ENCODE results near the gene BICRA.
"Not testable (repeated sequence)": the region's sequence is repeated elsewhere in the genome, so short reads cannot be mapped to it uniquely, and the experiment has no call there.

The BICRA gene

DNA sequence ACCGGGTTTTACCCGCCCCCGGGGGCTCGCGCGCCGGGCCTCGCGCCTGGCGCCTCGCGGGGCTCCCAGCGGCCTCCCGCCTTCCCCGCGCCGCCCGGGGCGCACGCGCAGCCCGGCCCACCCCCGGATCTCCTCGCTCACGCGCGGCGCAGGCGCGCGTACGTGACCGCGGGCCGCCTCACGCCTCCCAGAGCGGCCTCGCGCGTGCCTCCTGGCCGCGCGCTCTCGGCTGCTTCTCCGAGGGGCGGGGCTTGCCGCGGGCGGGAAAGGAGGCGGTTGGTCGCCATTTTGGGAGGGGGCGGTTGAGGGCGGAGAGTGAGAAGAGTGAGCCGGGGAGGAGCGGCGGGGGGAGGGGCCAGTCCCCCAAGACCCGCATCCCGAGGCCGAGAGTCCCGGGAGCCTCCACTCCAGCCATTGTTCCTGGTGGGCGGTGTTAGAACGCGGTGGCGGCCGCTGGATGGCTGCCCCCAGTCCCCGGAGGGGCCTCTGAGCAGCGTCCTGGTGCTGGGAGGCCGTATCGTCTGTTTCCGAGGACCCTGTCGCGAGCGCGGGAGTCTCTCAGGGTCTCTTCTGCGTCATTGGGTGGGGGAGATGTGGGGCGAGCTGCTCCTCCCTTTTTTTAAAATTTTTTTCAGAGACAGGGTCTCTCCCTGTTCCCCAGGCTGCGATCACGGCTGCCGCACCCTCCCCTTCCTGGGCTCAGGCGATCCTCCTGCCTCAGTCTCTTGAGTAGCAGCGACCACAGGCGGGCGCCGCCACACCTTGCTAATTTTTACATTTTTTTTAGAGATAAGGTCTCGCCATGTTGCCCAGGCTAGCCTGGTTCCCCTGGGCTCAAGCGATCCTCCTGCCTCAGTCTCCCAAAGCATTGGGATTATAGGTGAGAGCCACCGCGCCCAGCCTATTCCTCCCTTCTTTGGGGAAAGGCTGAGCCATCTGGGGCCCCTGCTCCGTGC is 35.6 kb upstream of the BICRA start, which contains the start of gene ZNF541:
ZNF541 (minus strand) TSS at position 78 of the 956 bp plus-strand sequence. CDS start 17,292 bp downstream, outside the sequence.
- no peak within 1 kb of the TSS for H3K4me3 ChIP-seq (ENCODE audit: control insufficient read depth, low read depth, low read length)
- peak; percentile 36 for DNase-seq (ENCODE audit: low read depth)
- no peak for TF ChIP-seq CTCF (conservative IDR thresholded peaks at IDR 0.05; ENCODE audit: control insufficient read depth, insufficient read depth, low read depth, low read length)

DNA sequence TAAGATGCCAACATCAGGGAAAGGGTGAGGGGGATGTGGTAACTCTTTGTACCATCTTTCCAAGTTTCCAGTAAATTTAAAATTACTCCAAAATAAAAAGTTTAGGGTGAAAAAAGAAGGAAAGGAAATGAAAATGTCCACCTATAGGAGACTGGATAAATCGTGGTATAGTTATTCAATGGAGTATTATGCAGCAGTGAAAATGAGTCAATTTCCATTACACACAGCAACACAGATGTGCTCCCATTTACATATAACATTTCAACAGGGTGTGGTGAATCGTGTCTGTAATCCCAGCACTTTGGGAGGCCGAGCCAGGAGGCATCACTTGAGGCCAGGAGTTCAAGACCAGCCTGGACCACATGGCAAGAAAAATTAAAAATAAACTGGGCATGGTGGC is 28.5 kb upstream of the BICRA start:
- no peak for TF ChIP-seq CTCF (conservative IDR thresholded peaks at IDR 0.05; ENCODE audit: control insufficient read depth, insufficient read depth, low read depth, low read length)
- DNase-seq (ENCODE audit: low read depth), result no peak
- H3K4me3 ChIP-seq (ENCODE audit: control insufficient read depth, low read depth, low read length), result no peak overlapping the region

GRCh38 chr19:47581605-47582319 is 27.2 kb upstream of the BICRA start:
- TF ChIP-seq CTCF (conservative IDR thresholded peaks at IDR 0.05; ENCODE audit: control insufficient read depth, insufficient read depth, low read depth, low read length), result no peak
- H3K4me3 ChIP-seq (ENCODE audit: control insufficient read depth, low read depth, low read length), result no peak overlapping the region
- DNase-seq (ENCODE audit: low read depth), result no peak

GRCh38 chr19:47582320-47582909 is 26.5 kb upstream of the BICRA start:
- no peak overlapping the region for H3K4me3 ChIP-seq (ENCODE audit: control insufficient read depth, low read depth, low read length)
- DNase-seq (ENCODE audit: low read depth), result peak; percentile 36
- no peak for TF ChIP-seq CTCF (conservative IDR thresholded peaks at IDR 0.05; ENCODE audit: control insufficient read depth, insufficient read depth, low read depth, low read length)

- DNase-seq (ENCODE audit: low read depth); H3K4me3 ChIP-seq (ENCODE audit: control insufficient read depth, low read depth, low read length): not testable (repeated sequence)
Observed at GRCh38 chr19:47583161-47583560, 25.8 kb upstream of the BICRA start.

DNA sequence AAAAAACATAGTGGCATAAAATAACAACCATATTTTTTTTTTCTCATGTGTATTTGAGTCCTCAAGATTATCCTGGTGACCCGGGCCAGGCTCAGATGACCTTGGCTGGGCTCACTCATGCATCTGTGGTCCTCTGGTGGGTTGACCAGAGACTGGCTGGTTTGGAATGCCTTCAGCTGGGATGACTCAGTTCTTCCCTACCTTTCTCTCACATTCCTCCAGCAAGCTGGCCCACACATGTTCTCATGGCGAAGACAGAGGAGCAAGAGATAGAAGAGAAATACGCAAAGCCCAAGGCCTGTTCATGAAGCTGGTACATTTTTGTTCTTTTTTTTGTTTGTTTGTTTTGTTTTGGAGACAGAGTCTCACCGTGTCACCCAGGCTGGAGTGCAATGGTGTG is 21.6 kb upstream of the BICRA start:
- DNase-seq (ENCODE audit: low read depth), result peak; percentile 75
- H3K4me3 ChIP-seq (ENCODE audit: control insufficient read depth, low read depth, low read length), result no peak overlapping the region
- no peak for TF ChIP-seq CTCF (conservative IDR thresholded peaks at IDR 0.05; ENCODE audit: control insufficient read depth, insufficient read depth, low read depth, low read length)
